Measurements from ENCODE around the gene CNBP. TPM values are rescaled to one million over a fixed set of nuclear protein-coding genes. Genes with fewer than 3 reads are reported as not detected.

Gene CNBP
- 100 to 1,000 TPM; 284 to 343 TPM for total RNA-seq
- polyA plus RNA-seq (2013, experiment 1 of 2): 344 TPM
- 320 TPM for polyA plus RNA-seq (2013, experiment 2 of 2)
- long read RNA-seq, experiment 1, transcript CNBP-204 (5 exons, 1,641 nt): minor isoform, 23 of 220 reads
- long read RNA-seq, experiment 1, transcript CNBP-201 (5 exons, 1,664 nt): major isoform, 65 of 220 reads
- long read RNA-seq, experiment 1, transcript CNBP-207 (5 exons, 1,626 nt): minor isoform, 44 of 220 reads
- long read RNA-seq, experiment 1, transcript CNBP-208 (5 exons, 1,549 nt): minor isoform, 6 of 220 reads
- long read RNA-seq, experiment 1, partial matches to known transcripts: 24 of 220 reads
- long read RNA-seq, experiment 1, other reads (novel, unspliced or antisense): 56 of 220 reads
- long read RNA-seq, experiment 2, transcript CNBP-208 (5 exons, 1,549 nt): minor isoform, 16 of 940 reads
- long read RNA-seq, experiment 2, transcript CNBP-204 (5 exons, 1,641 nt): minor isoform, 123 of 940 reads
- long read RNA-seq, experiment 2, transcript CNBP-201 (5 exons, 1,664 nt): major isoform, 375 of 940 reads
- long read RNA-seq, experiment 2, transcript CNBP-207 (5 exons, 1,626 nt): minor isoform, 260 of 940 reads
- long read RNA-seq, experiment 2, partial matches to known transcripts: 23 of 940 reads
- long read RNA-seq, experiment 2, other reads (novel, unspliced or antisense): 123 of 940 reads
- long read RNA-seq, experiment 3, transcript CNBP-204 (5 exons, 1,641 nt): minor isoform, 272 of 2,219 reads
- long read RNA-seq, experiment 3, transcript CNBP-207 (5 exons, 1,626 nt): minor isoform, 668 of 2,219 reads
- long read RNA-seq, experiment 3, transcript CNBP-208 (5 exons, 1,549 nt): minor isoform, 46 of 2,219 reads
- long read RNA-seq, experiment 3, transcript CNBP-201 (5 exons, 1,664 nt): major isoform, 886 of 2,219 reads
- long read RNA-seq, experiment 3, partial matches to known transcripts: 11 of 2,219 reads
- long read RNA-seq, experiment 3, other reads (novel, unspliced or antisense): 305 of 2,219 reads
- long read RNA-seq, experiment 4, transcript CNBP-204 (5 exons, 1,641 nt): minor isoform, 165 of 1,317 reads
- long read RNA-seq, experiment 4, transcript CNBP-208 (5 exons, 1,549 nt): minor isoform, 21 of 1,317 reads
- long read RNA-seq, experiment 4, transcript CNBP-207 (5 exons, 1,626 nt): minor isoform, 361 of 1,317 reads
- long read RNA-seq, experiment 4, transcript CNBP-201 (5 exons, 1,664 nt): major isoform, 508 of 1,317 reads
- long read RNA-seq, experiment 4, partial matches to known transcripts: 71 of 1,317 reads
- long read RNA-seq, experiment 4, other reads (novel, unspliced or antisense): 172 of 1,317 reads

DNA sequence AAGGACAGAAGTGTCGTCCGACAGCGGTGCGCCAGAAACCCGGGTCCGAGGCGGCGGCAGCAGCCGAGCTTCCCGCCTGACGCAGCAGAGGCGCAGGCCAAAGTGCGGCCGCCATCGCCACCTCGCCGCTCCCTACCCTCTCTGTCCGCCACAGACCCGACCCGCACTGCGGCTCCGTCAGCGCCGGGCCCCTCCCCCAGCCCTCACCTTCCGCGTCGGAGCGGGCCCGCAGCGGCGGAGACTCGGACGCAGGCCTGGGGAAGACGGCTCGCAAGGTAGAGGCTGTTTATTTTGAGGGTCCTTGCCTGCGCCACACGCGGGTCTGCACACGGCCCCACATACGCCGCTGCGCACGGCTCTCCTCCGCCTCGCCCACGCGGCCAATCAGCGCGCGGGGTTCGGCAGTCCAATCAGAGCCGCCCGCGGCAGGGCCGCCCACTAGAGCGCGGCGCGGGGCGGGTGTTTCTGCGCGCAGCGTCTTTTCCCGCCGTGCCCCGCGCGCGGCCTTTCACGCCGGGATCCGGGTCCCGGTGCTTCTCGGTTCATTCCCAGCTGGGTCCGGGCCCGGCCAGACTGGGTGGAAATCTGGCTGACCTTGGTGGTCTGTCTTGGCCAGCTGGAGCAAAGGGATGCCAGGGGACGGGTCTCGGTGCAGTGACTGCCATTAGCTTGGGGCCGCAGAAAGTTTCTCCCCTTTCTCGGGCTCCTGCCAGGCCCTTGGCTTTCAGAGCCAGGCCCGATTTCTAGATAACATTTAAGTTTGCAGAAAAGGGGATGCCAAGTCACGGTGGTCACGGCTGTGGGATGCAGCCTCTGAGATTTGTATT is at the start of gene CNBP:
Gene CNBP, minus strand, starts transcription at position 328 of the 827 bp plus-strand sequence. CDS start 12,139 bp downstream, outside the sequence.
- H3K27me3 Mint-ChIP-seq (ENCODE audit: insufficient read depth): no peaks in the 10 kb centered on the region

DNA sequence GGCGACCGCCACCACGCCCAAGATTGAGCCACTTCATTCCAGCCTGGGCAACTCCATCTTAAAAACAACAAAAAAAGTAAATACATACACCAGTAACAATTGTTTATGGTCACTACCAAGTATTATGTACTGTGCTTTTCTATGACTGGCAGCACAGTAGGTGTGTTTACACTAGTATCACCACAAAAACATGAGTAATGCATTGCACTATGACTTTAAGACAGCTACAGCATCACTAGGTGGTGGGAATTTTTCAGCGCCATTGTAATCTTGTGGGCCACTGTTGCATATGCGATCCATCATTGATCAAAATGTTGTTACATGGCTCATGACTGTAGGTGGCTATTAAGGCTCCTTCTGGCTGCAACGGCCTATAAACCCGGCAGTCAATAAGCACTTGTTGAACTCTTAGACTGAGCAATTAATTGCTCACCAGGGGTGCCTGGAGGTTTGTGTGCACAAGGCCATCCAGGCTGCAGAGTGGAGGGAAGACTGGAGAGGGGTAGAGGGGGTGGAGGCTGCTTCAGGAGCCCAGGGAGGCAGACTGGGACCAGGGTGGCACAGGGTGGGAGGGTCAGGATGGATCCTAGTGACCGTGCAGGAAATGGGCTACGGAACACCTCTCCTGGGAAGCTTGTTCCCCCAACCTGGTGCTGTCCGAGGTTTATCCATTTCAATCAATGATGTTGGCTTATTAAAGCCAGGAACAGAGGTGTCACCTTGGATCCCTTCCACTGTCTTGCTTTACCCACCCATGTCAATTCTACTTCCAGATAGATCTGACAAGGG is 47.8 kb upstream of the CNBP start:
- no peaks in the 10 kb centered on the region for H3K27me3 Mint-ChIP-seq (ENCODE audit: insufficient read depth)
- no peaks in the 10 kb centered on the region for H3K27me3 ChIP-seq (ENCODE audit: control insufficient read depth, insufficient read depth, low read length, poor library complexity, severe bottlenecking)
- H3K9ac ChIP-seq (ENCODE audit: extremely low read depth, low read length, poor library complexity, severe bottlenecking): no peak overlapping the region
- H3K4me3 ChIP-seq (ENCODE audit: low read length): no peak overlapping the region
- DNase-seq: no peak
- H3K27ac Mint-ChIP-seq: no peak overlapping the region
- TF ChIP-seq, protein P1, sequence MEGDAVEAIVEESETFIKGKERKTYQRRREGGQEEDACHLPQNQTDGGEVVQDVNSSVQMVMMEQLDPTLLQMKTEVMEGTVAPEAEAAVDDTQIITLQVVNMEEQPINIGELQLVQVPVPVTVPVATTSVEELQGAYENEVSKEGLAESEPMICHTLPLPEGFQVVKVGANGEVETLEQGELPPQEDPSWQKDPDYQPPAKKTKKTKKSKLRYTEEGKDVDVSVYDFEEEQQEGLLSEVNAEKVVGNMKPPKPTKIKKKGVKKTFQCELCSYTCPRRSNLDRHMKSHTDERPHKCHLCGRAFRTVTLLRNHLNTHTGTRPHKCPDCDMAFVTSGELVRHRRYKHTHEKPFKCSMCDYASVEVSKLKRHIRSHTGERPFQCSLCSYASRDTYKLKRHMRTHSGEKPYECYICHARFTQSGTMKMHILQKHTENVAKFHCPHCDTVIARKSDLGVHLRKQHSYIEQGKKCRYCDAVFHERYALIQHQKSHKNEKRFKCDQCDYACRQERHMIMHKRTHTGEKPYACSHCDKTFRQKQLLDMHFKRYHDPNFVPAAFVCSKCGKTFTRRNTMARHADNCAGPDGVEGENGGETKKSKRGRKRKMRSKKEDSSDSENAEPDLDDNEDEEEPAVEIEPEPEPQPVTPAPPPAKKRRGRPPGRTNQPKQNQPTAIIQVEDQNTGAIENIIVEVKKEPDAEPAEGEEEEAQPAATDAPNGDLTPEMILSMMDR (conservative IDR thresholded peaks at IDR 0.05): no peak
- no peaks in the 10 kb centered on the region for H3K36me3 Mint-ChIP-seq (ENCODE audit: low read depth)
- no peaks in the 10 kb centered on the region for H3K36me3 ChIP-seq (ENCODE audit: control insufficient read depth, insufficient read depth, low read length)
- 90 to 94% methylated on average over 9 to 10 of the region's 10 CpGs for WGBS, 2 experiments (ENCODE audit: insufficient coverage in 1 of 2, insufficient read length in 1 of 2)
- peaks cover 18% of the 10 kb centered on the region for H3K4me1 Mint-ChIP-seq
- no peaks in the 10 kb centered on the region for H3K9me3 ChIP-seq (ENCODE audit: control insufficient read depth, low read length)
- H3K27ac ChIP-seq (ENCODE audit: low read depth, low read length): no peak overlapping the region
- H3K4me1 ChIP-seq (ENCODE audit: control insufficient read depth, insufficient read depth, low read length): no peaks in the 10 kb centered on the region
- H3K4me3 Mint-ChIP-seq: no peak overlapping the region
- H3K9me3 Mint-ChIP-seq: no peaks in the 10 kb centered on the region

More for the DNA sequence above, at the start of gene CNBP:
- no peaks in the 10 kb centered on the region for H3K27me3 ChIP-seq (ENCODE audit: control insufficient read depth, insufficient read depth, low read length, poor library complexity, severe bottlenecking)
- no peaks in the 10 kb centered on the region for H3K9me3 Mint-ChIP-seq
- H3K9ac ChIP-seq (ENCODE audit: extremely low read depth, low read length, poor library complexity, severe bottlenecking): peak within 1 kb of the TSS; percentile 95
- H3K4me3 Mint-ChIP-seq: peak within 1 kb of the TSS; percentile 98
- no peaks in the 10 kb centered on the region for H3K4me1 ChIP-seq (ENCODE audit: control insufficient read depth, insufficient read depth, low read length)
- no peaks in the 10 kb centered on the region for H3K9me3 ChIP-seq (ENCODE audit: control insufficient read depth, low read length)
- WGBS, 2 experiments (ENCODE audit: insufficient coverage in 1 of 2, insufficient read length in 1 of 2): 0% methylated on average over 13 to 83 of the region's 83 CpGs
- H3K4me3 ChIP-seq (ENCODE audit: low read length): peak within 1 kb of the TSS; percentile 93
- H3K27ac ChIP-seq (ENCODE audit: low read depth, low read length): peak within 1 kb of the TSS; percentile 96
- H3K4me1 Mint-ChIP-seq: peaks cover 18% of the 10 kb centered on the region
- peak; percentile 94 for DNase-seq
- peaks cover 16% of the 10 kb centered on the region for H3K36me3 Mint-ChIP-seq (ENCODE audit: low read depth)
- H3K36me3 ChIP-seq (ENCODE audit: control insufficient read depth, insufficient read depth, low read length): peaks cover 22% of the 10 kb centered on the region
- peak within 1 kb of the TSS; percentile 97 for H3K27ac Mint-ChIP-seq
- TF ChIP-seq, protein P1 (conservative IDR thresholded peaks at IDR 0.05): no peak
